SK-N-SH treated with all-trans-retinoic acid at 6 μM for 48 hours (cell line): ENCODE results near the gene SIRPB1.

ENCODE experiments used
- ATAC-seq: fragments of 200-7000 bp; cut with Tn5 transposase; 3 replicates; pipeline ENCODE4 v1.9.1; 2020; ENCODE audit warnings: mild to moderate bottlenecking, moderate library complexity
- ARNTL ChIP-seq: fragments of 450-650 bp; formaldehyde crosslinking; IDR thresholded peaks from 2 replicates; pipeline ENCODE4 v1.5.0; 2020; ENCODE audit warnings: low read depth, mild to moderate bottlenecking, moderate library complexity, borderline replicate concordance
- BACH2 ChIP-seq: fragments of 250-450 bp; sonication (Bioruptor Pico); IDR thresholded peaks from 2 replicates; pipeline ENCODE4 v1.9.0; 2021; ENCODE audit warnings: mild to moderate bottlenecking, borderline replicate concordance
- CREB5 ChIP-seq: fragments of 250-450 bp; sonication (Bioruptor Pico); IDR thresholded peaks from 2 replicates; pipeline ENCODE4 v1.5.1; 2020; ENCODE audit warnings: low read depth, mild to moderate bottlenecking, moderate library complexity
- CSDC2 ChIP-seq: fragments of 250-450 bp; sonication (Bioruptor Pico); IDR thresholded peaks from 2 replicates; pipeline ENCODE4 v1.5.0; 2020; ENCODE audit warnings: mild to moderate bottlenecking, moderate library complexity
- CSRNP3 ChIP-seq: fragments of 250-450 bp; sonication (Bioruptor Pico); IDR thresholded peaks from 2 replicates; pipeline ENCODE4 v1.5.1; 2021; ENCODE audit warnings: mild to moderate bottlenecking, moderate library complexity
- GLIS3 ChIP-seq: fragments of 250-450 bp; sonication (Bioruptor Pico); IDR thresholded peaks from 2 replicates; pipeline ENCODE4 v1.5.0; 2020; ENCODE audit warnings: mild to moderate bottlenecking, moderate library complexity
- ISL1 ChIP-seq: fragments of 250-450 bp; sonication (Bioruptor Pico); IDR thresholded peaks from 2 replicates; pipeline ENCODE4 v2.1.2; 2022; ENCODE audit warnings: mild to moderate bottlenecking, moderate library complexity
- PATZ1 ChIP-seq: fragments of 250-450 bp; sonication (Bioruptor Pico); IDR thresholded peaks from 2 replicates; pipeline ENCODE4 v1.8.0; 2020; ENCODE audit warnings: mild to moderate bottlenecking, moderate library complexity, borderline replicate concordance
- POU6F1 ChIP-seq: fragments of 250-450 bp; sonication (Bioruptor Pico); IDR thresholded peaks from 2 replicates; pipeline ENCODE4 v1.8.0; 2021; ENCODE audit warnings: low read depth, mild to moderate bottlenecking, moderate library complexity, borderline replicate concordance
- RARB ChIP-seq: fragments of 250-450 bp; sonication (Bioruptor Pico); IDR thresholded peaks from 2 replicates; pipeline ENCODE4 v1.8.0; 2021; ENCODE audit warnings: mild to moderate bottlenecking, moderate library complexity
- TOX ChIP-seq: fragments of 250-450 bp; sonication (Bioruptor Pico); IDR thresholded peaks from 2 replicates; pipeline ENCODE4 v1.8.0; 2021; ENCODE audit warnings: mild to moderate bottlenecking, moderate library complexity, borderline replicate concordance
- TSHZ2 ChIP-seq: fragments of 250-450 bp; sonication (Bioruptor Pico); IDR thresholded peaks from 2 replicates; pipeline ENCODE4 v1.5.0; 2020; ENCODE audit warnings: mild to moderate bottlenecking, moderate library complexity
- ZC3H10 ChIP-seq: fragments of 250-450 bp; sonication (Bioruptor Pico); IDR thresholded peaks from 2 replicates; pipeline ENCODE4 v1.5.1; 2021; ENCODE audit warnings: mild to moderate bottlenecking, moderate library complexity
- ZFP3 ChIP-seq: fragments of 250-450 bp; sonication (Bioruptor Pico); IDR thresholded peaks from 2 replicates; pipeline ENCODE4 v1.5.0; 2020; ENCODE audit warnings: mild to moderate bottlenecking, moderate library complexity
- ZFP30 ChIP-seq: fragments of 450-650 bp; formaldehyde crosslinking; IDR thresholded peaks from 2 replicates; pipeline ENCODE4 v1.5.0; 2022; ENCODE audit warnings: mild to moderate bottlenecking, moderate library complexity
- ZNF565 ChIP-seq: fragments of 450-650 bp; formaldehyde crosslinking; conservative IDR thresholded peaks from 2 replicates; pipeline ENCODE4 v1.5.0; 2020; ENCODE audit warnings: low read depth, mild to moderate bottlenecking, moderate library complexity
- ZNF70 ChIP-seq: fragments of 450-650 bp; formaldehyde crosslinking; IDR thresholded peaks from 2 replicates; pipeline ENCODE4 v1.5.0; 2020; ENCODE audit warnings: mild to moderate bottlenecking, moderate library complexity

The SIRPB1 gene

GRCh38 chr20:1665345-1665744, 45.5 kb upstream of the SIRPB1 start:
- no peak for ATAC-seq
- TF ChIP-seq CSRNP3 (CRISPR knock-in tag), result no peak
- no peak for TF ChIP-seq ZFP3 (CRISPR knock-in tag)
- TF ChIP-seq ISL1 (CRISPR knock-in tag), result no peak
- TF ChIP-seq CREB5, result no peak
- TF ChIP-seq TSHZ2 (CRISPR knock-in tag), result no peak

GRCh38 chr20:1664911-1665310, 45.1 kb upstream of the SIRPB1 start:
- TF ChIP-seq POU6F1 (CRISPR knock-in tag) (no peak), ZNF565 (CRISPR knock-in tag) (no peak), TSHZ2 (CRISPR knock-in tag) (no peak), RARB (CRISPR knock-in tag) (no peak), ZFP3 (CRISPR knock-in tag) (no peak), CSRNP3 (CRISPR knock-in tag) (no peak), ZFP30 (CRISPR knock-in tag) (no peak)
- no peak for ATAC-seq

GRCh38 chr20:1663917-1664316, 44.1 kb upstream of the SIRPB1 start:
- no peak for ATAC-seq
- TF ChIP-seq GLIS3 (CRISPR knock-in tag) (no peak), BACH2 (CRISPR knock-in tag) (no peak), CSDC2 (CRISPR knock-in tag) (no peak), ZFP30 (CRISPR knock-in tag) (no peak), PATZ1 (CRISPR knock-in tag) (no peak), ZNF70 (CRISPR knock-in tag) (no peak), ARNTL (CRISPR knock-in tag) (no peak), TOX (no peak), ZC3H10 (CRISPR knock-in tag) (no peak), RARB (CRISPR knock-in tag) (no peak), CSRNP3 (CRISPR knock-in tag) (no peak)
